ENCODE measurements around the gene RASSF10. TPM values are rescaled to one million over a fixed set of nuclear protein-coding genes. Genes with fewer than 3 reads are reported as not detected.

The RASSF10 gene
- total RNA-seq, 2 donors from 2014 or later: 0.59 to 1.2 TPM

- Histone ChIP-seq H3K27me3 (no peaks in the 10 kb centered on the region), H3K36me3 (no peaks in the 10 kb centered on the region), H3K27ac (no peak overlapping the region), H3K9me3 (no peaks in the 10 kb centered on the region), H3K4me1 (no peaks in the 10 kb centered on the region), H3K4me3 (no peak overlapping the region)
- no peak for DNase-seq (ENCODE audit: low spot score)
- TF ChIP-seq, protein P1, sequence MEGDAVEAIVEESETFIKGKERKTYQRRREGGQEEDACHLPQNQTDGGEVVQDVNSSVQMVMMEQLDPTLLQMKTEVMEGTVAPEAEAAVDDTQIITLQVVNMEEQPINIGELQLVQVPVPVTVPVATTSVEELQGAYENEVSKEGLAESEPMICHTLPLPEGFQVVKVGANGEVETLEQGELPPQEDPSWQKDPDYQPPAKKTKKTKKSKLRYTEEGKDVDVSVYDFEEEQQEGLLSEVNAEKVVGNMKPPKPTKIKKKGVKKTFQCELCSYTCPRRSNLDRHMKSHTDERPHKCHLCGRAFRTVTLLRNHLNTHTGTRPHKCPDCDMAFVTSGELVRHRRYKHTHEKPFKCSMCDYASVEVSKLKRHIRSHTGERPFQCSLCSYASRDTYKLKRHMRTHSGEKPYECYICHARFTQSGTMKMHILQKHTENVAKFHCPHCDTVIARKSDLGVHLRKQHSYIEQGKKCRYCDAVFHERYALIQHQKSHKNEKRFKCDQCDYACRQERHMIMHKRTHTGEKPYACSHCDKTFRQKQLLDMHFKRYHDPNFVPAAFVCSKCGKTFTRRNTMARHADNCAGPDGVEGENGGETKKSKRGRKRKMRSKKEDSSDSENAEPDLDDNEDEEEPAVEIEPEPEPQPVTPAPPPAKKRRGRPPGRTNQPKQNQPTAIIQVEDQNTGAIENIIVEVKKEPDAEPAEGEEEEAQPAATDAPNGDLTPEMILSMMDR (IDR thresholded peaks at IDR 0.05): no peak
Measured at GRCh38 chr11:12989428-12990161, 19.5 kb upstream of the RASSF10 start.

DNA sequence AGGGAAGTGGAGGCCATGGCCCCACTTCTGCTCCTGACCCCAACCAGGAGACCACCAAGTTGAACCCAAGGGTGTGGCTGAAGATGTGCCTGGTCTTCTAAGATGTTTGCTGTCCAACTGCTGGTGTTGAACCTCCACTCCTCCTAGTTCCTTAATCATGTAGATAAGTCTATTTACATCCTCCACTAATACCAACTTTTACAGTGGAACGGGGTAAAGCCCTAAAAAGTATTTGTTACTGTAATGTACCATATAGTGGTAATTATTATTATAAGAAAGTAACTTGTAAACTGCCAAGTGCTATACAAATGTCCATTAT lies 19.0 kb upstream of the RASSF10 start:
- TF ChIP-seq, protein P1 (IDR thresholded peaks at IDR 0.05): no peak
- Histone ChIP-seq H3K27me3 (no peaks in the 10 kb centered on the region), H3K9me3 (no peaks in the 10 kb centered on the region), H3K36me3 (no peaks in the 10 kb centered on the region), H3K27ac (no peak overlapping the region), H3K4me3 (no peak overlapping the region), H3K4me1 (no peaks in the 10 kb centered on the region)
- DNase-seq (ENCODE audit: low spot score): no peak

GRCh38 chr11:12991426-12991825 lies 17.7 kb upstream of the RASSF10 start:
- H3K27ac ChIP-seq: no peak overlapping the region
- no peaks in the 10 kb centered on the region for H3K9me3 ChIP-seq
- H3K4me1 ChIP-seq: no peaks in the 10 kb centered on the region
- H3K36me3 ChIP-seq: no peaks in the 10 kb centered on the region
- TF ChIP-seq, protein P1 (IDR thresholded peaks at IDR 0.05): no peak
- H3K4me3 ChIP-seq: no peak overlapping the region
- no peaks in the 10 kb centered on the region for H3K27me3 ChIP-seq
- DNase-seq (ENCODE audit: low spot score): no peak

GRCh38 chr11:12993626-12994025 lies 15.5 kb upstream of the RASSF10 start:
- no peak overlapping the region for H3K4me3 ChIP-seq
- TF ChIP-seq, protein P1 (IDR thresholded peaks at IDR 0.05): no peak
- H3K9me3 ChIP-seq: no peaks in the 10 kb centered on the region
- no peaks in the 10 kb centered on the region for H3K27me3 ChIP-seq
- no peaks in the 10 kb centered on the region for H3K36me3 ChIP-seq
- no peak overlapping the region for H3K27ac ChIP-seq
- DNase-seq (ENCODE audit: low spot score): no peak
- no peaks in the 10 kb centered on the region for H3K4me1 ChIP-seq

GRCh38 chr11:12994476-12994875 lies 14.6 kb upstream of the RASSF10 start:
- Histone ChIP-seq H3K4me3 (no peak overlapping the region), H3K4me1 (no peaks in the 10 kb centered on the region), H3K9me3 (no peaks in the 10 kb centered on the region), H3K27me3 (no peaks in the 10 kb centered on the region), H3K36me3 (no peaks in the 10 kb centered on the region), H3K27ac (peak overlapping the region; percentile 5 to 7)
- no peak for DNase-seq (ENCODE audit: low spot score)
- TF ChIP-seq, protein P1 (IDR thresholded peaks at IDR 0.05): no peak

GRCh38 chr11:12995188-12995587 lies 13.9 kb upstream of the RASSF10 start:
- H3K4me3 ChIP-seq: no peak overlapping the region
- no peaks in the 10 kb centered on the region for H3K27me3 ChIP-seq
- H3K27ac ChIP-seq: peak overlapping the region in 1 of 2 donors; percentile 7
- TF ChIP-seq, protein P1 (IDR thresholded peaks at IDR 0.05): no peak
- no peaks in the 10 kb centered on the region for H3K9me3 ChIP-seq
- no peak for DNase-seq (ENCODE audit: low spot score)
- H3K36me3 ChIP-seq: no peaks in the 10 kb centered on the region
- no peaks in the 10 kb centered on the region for H3K4me1 ChIP-seq

Data from right atrium auricular region (tissue), 2 donors.